SK-N-MC (cell line): ENCODE data around the gene KMT2C.
"Not testable (repeated sequence)": the region's sequence is repeated elsewhere in the genome, so short reads cannot be mapped to it uniquely, and the experiment has no call there.

Experiments used
- EZH2 ChIP-seq: fragments of 200-600 bp; sonication (generic); IDR thresholded peaks from one replicate; pipeline ENCODE4 v1.6.1; 2017; ENCODE audit warnings: antibody characterized with exemption
- POLR2AphosphoS5 ChIP-seq: IDR thresholded peaks from 2 replicates; pipeline ENCODE4 v1.6.1; 2012; ENCODE audit warnings: mild to moderate bottlenecking, low read depth, low read length, borderline replicate concordance

GRCh38 chr7:152438017-152438416, 2.2 kb upstream of the KMT2C start:
- TF ChIP-seq EZH2, POLR2AphosphoS5: not testable (repeated sequence)
